HG03097 (cell line): ENCODE data around the gene ARHGAP12.
"Not testable (repeated sequence)": the region's sequence is repeated elsewhere in the genome, so short reads cannot be mapped to it uniquely, and the experiment has no call there.

Source experiments
- ATAC-seq: cut with Tn5 transposase; IDR thresholded peaks from one replicate; pipeline ENCODE4 v1.9.1; 2021; ENCODE audit not compliant: unreplicated experiment, low FRiP score

ARHGAP12 gene

DNA sequence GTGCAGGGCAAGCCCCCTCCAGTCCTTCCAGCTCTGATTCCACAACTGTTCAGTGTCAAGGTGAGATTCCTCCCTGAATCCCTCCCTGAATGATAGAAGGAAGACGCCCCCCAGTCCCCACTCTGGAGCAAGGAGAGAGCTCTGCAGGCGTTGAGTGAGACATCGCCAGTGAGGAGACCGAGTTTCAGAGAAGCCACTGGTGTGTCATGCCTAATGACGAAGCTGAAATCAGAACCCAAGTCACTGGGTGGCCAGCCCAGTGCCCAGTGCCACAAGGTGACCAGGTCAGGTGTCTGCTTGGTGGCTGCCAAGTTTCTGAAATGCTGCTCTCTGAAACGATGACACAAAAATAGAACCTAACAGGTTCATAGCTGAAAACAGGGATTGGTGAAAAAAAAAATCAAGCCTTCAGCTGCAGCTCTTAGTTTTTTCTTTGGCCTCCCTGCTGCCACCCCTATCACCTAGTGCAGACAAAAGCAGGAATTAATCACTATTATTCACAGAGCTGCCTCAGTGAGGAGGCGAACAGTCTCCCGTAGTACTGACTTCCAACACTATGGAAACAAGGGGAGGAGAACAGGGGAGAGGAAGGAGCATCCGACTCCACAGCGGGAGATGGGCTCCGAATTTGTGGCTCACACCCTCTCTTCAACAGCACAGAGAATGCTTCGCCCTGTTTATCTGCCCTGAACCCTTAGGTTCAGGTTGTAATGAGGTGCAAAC is 153.5 kb downstream of the ARHGAP12 start:
- no peak for ATAC-seq

DNA sequence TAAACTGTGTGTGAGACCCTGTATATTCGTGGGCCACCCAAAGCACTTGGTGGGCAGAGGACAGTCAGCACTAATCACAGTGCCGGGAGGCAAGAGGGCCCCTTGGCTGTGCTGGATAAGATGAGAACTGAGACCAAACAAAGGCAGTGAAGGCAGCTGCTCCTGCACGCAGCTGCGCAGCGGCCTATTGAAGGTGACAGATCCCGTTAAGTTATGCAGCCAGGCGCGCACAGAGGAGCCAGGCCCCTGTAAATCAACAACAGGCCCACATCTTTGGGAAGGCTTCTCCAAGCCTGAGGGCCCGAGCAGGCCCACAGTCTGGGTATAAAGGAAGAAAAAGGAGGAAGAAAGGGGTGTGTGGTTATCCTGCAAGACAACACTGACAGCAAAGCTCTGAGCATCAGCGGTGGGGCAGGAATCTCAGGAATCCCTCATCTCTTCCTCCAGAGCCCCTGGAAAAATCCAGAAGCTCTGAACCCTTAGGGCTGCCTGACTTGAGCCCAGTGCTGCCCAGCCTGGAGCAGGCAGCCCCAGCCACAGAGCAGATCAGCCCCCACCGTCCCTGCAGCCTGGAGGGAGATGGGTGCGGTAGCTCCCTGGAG is 154.2 kb downstream of the ARHGAP12 start:
- no peak for ATAC-seq

DNA sequence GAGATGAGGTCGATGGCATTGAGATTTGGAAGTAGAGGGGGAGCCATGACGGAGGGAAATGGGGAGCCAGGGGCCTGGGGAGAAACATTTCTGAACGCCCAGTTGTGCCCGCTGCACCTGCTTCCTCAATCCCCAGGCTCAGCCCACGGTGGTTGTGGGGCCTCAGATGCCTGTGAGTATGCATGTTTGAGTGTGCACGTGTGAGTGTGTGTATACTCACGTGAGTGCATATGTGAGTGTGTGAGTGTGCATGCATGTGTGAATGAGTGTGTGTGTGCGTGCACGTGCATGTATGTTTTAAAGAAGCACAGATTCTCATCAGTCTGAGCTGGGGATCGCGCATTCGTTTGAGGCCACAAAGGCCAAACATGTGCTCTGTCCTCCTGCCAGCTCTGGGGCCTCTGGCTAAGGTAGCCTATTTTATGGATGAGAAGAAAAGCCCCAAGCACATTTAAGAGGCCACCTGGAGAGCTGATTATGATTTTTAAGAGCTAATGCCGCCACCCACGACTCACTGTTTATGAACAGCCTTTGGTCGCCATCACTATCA is 154.8 kb downstream of the ARHGAP12 start:
- ATAC-seq: no peak

DNA sequence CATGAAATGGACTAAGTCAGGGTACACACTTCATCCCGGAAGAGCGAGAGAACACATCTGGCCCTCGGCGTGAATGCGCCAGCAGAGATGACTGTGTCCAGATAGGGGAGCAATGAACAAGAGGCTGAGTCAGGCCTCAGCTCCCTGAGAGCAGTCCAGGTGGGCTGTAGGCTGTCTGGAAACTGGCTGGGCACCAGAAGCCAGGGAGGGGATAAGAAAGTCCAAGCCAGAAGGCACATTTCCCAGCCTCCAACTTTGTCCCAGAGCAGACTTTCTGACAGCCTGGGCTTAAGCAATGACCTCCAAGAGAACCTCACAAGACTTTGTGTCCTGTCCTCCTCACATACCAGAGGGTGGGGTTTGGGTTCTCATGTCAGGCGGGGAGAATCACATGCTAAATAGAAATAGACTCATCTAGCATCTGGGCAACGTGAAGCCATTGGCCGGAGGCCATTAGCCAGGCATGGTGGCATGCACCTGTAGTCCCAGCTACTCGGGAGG is 157.2 kb downstream of the ARHGAP12 start:
- ATAC-seq: no peak

DNA sequence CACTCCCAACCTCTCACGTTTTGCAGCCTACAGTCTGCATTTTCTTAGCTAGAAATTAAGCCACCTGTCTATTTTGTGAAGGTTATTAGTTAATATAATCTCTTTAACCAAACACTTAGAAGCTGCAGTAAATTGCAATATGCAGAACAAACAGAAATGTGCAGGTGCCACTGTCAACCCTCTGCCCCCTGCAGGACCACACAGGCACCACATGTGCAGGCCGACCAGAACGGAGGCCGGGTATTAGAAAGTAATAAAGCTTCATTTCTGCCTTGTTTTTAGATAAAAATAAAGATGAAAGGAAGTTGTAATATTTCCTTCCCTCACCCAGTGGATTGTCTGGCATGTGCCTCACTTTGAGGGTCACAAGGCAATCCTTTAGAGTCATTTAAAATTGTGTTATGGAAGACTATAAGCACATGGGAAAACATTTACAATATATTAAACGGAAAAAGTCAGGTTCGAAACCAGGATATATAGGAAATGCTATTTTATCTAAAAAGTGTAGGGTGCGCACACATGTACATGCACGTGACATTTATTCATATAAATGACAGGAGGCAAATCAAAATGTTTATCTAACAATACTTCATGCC is 158.2 kb downstream of the ARHGAP12 start:
- ATAC-seq: no peak

DNA sequence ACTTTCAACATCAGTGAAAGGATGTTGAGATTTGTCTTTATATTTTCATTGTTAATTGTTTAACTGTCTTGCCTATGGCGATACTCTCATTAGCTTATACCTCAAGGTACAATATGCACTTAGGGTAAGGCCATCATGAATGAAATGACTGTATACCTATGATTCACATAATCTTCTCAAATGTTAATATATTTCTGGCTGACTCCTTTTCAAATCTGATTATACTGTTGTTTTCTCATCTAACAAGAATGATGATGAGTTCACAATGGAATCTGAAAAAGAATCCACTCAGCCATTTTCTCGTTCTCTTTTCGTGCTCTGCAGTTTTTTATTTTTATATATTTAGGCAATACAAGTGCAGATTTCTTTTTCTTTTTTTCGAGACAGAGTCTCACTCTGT is 159.1 kb downstream of the ARHGAP12 start:
- ATAC-seq: no peak

DNA sequence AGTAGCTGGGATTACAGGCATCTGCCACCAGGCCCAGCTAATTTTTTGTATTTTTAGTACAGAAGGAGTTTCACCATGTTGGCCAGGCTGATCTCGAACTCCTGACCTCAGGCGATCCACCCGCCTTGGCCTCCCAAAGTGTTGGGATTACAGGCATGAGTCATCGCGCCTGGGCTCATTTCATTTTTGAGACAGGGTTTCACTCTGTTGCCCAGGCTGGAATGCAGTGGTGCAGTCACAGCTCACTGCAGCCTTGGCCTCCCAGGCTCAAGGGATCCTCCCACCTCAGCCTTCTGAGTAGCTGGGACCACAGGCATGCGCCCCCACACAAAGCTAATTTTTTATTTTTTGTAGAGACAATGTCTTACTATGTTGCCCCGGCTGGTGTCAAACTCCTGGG is 159.7 kb downstream of the ARHGAP12 start:
- not testable (repeated sequence) for ATAC-seq

DNA sequence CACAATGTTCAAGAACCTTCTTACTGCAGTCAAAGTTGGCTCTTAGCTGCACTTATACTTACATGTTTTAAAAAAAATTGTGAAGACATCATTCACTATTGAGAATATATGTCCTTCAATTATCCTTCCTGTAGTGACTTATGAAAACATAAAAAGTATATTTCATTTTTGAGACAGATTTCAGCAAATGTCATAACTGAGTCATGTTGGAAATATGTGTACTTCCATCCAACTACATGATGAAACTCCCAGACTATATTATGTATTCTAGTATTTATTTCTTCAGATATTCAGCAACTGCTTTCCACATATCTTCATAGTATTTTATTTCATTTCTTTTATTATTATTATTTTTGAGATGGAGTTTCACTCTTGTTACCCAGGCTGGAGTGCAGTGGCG is 160.2 kb downstream of the ARHGAP12 start:
- ATAC-seq: no peak

DNA sequence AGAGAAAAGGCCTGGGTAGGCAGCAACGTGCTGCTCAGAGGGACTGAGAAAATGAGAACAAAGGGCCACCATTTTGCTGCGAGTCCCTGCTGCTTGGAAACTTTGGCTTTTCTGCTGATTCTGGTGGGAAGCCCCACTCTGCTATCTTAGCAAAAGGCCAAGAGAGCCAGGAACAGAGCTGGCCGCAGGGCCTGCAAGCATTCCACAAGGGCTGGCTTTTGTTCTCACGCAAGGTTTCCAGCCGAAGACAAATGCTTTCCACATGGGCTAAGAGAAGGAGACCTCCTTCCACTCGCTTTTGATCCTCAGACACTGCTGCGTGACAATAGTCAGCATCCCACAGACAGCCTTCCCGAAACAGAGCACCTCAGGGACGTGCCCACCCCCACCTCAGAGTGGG is 163.1 kb downstream of the ARHGAP12 start:
- no peak for ATAC-seq

DNA sequence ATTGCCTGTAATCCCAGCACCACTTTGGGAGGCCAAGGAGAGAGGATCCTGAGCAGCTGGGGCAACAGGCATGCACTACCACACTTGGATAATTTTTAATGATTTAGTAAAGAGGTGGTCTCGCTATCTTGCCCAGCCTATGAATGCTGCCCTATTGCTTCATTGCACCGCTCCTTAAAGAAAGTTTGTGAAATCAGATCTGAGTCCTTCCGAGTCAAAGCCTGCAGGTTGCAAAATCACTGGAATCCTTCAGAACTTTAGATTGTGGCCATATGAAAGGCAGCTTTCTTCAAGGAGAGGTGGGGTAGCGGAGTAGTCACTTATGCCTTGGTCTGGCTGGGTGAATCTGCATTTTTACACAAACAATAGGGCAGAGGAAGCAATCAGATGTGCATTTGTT is 166.3 kb downstream of the ARHGAP12 start:
- ATAC-seq: no peak

DNA sequence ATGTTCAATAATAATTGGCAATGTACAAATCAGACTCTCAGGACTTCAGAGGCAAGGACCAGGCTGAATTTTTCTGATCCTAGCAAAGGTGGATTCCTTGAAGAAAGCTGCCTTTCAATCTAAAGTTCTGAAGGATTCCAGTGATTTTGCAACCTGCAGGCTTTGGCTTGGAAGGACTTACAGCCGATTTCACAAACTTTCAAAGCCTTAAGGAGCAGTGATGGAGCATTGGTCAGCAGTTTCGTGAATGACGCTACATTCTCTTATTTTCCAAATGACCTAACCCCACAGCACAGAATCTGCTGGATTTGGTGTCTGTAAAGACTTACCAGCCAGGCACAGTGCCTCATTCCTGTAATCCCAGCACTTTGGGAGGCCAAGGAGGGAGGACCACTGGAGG is 167.5 kb downstream of the ARHGAP12 start:
- ATAC-seq: no peak

DNA sequence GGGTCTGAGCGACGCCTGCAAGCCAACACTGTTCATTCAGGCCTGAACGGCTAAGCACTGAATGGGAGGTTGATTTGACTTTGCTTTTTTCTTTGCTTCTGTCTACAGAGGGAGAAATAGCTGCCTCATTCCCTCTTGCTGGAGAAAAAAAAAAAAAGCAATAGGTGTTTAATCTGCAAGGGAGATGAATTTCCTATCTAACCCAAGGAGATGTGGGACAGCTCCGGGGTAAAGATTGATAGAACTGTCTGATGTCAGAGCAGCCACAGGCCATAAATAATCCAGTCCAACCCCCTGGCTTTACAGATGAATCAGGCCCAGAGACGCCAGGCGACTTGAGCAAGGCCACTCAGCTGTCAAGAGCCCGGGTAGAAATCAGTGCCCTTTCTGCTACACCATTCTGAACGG is 168.0 kb downstream of the ARHGAP12 start:
- ATAC-seq: no peak

DNA sequence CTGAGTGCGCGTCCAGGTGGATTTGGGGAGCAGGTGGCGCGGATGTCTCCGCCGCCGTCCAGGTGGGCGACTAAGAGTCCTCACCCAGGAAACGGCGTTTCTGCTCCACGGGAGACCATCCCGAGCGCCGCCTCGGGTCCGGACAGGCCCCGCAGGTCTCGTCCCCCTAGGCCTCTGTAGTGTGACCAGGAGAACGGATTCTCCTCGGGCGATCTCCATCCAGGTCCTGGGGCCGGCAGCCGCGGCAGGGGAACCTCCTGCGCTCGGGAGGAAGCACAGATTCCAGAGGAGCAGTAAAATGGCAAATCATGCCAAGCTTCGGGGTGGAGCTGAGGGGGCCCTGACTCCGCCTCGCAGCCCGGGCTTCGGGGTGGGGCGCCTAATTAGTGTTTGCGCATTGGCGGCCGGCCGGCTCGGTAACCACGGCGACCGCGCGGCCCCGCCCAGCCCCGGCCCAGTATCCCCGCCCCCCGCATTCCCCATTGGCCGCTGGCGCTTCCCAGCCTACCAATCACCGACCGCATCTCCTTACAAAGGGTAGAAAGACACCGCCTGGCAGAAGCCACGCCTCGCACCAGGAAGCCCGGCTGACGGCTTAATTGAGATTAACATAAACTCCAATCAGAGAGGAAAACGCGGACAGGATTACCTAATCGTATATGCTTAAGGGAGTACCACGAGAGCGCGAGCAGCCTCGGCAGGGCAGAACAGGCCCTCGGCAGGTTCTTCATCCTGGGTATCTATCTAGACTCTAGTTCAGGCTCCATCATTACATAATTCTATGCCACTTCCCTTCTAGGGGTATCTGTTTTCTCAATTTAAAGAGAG is 168.6 kb downstream of the ARHGAP12 start:
- ATAC-seq: peak; percentile 92

DNA sequence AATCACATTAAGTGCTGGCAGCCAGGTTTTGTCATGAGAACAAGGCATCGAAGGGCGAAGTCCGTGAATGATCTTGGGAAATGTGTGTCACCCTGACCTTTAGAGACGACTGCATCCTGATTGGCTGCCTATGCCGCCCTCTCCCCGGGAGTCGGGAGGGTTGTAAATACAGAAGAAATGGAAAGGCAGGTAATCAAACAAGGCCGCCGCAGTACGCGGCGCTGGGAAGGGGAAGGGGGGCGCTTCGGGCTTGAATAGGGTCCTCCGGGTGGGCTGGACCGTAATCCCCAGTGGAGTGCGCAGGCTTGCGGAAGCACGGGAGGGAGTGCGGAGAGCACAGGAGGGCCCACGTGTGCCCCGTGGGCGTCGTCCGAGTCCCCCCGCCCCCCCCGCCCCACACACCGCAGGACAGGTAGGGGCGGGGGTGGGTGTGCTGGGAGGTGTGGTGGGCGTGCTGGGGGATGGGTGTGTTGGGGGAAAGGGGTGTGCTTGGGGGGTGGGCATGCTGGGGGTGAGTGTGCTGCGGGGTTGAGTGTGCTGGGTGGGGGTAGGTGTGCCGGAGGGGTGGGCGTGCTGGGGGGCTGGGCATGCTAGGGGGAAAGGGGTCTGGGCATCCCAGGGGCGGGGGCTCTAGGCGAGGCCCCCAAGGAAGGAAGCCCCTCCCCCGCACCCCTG is 169.4 kb downstream of the ARHGAP12 start:
- ATAC-seq: no peak

DNA sequence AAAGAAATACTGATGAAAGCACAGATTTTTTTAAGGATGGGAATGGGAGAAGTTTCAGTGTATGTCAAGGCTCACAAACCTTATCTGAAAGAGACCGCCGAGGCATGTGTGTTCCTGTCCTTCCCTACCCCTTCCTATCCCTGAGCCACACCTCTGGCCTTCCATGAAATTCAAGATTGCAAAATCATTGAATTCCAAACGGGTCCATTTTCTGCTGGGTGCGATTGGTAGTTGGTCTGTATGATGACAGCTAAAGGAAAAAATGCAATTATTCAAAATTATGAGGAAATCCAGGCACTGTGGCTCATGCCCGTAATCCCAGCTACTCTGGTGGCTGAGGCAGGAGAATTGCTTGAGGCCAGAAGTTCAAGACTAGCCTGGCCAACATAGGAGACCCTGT is 170.1 kb downstream of the ARHGAP12 start:
- no peak for ATAC-seq

DNA sequence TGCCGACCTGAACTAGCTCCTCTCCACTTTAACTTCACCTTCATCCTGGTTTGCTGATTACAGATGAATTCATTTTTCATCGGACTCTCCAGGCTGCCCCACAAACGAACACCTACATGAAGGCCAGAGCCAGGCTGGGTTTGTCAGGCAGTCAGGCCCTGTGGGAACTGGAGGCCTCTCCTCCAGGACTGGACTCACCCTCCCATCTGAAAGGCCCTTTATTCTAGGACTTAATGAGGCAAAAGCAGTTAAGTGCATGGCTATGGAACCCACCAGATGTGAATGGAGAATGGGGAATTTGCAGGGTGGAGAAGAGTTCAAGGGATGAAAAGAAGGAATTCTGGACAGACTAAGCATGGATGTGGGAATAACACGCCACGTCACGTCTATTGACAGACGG is 170.8 kb downstream of the ARHGAP12 start:
- ATAC-seq: no peak

DNA sequence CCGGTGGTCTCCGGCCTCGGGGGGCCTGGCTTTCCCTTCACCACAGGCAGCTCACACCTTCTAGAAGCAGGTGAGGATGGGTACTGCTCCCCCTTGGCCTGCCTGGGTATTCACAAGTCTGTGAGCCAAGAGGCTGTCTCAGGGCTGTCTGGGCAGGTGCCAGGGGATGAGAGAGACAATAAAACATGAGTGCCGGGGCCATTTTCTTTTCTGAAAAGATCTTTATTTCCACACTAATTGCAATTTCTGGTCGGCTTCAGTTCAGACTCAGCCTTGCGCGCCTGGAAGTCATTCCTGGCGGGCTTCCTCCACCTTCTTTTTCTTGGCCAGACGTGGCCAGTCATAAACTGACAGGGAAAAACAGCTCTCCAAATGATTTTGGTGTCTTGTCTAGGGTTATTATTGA is 171.2 kb downstream of the ARHGAP12 start:
- no peak for ATAC-seq

DNA sequence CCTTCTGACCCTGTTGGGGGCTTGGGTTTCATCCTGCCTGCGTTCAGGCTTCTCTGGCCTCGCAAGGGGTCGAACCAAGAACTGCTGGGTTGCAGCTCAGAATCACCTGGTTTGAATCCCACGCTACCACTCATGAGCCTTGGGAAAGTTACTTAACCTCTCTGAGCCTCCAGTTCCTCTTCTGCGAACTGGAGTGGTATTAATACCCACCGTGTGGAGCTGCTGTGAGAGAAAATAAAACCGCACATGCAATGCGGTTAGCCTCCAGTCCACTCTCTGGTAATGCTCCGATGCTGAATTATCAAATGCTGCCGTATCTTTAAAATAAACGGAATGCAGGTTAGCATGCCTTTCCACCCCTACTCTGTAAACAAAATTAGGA is 171.9 kb downstream of the ARHGAP12 start:
- ATAC-seq: no peak

DNA sequence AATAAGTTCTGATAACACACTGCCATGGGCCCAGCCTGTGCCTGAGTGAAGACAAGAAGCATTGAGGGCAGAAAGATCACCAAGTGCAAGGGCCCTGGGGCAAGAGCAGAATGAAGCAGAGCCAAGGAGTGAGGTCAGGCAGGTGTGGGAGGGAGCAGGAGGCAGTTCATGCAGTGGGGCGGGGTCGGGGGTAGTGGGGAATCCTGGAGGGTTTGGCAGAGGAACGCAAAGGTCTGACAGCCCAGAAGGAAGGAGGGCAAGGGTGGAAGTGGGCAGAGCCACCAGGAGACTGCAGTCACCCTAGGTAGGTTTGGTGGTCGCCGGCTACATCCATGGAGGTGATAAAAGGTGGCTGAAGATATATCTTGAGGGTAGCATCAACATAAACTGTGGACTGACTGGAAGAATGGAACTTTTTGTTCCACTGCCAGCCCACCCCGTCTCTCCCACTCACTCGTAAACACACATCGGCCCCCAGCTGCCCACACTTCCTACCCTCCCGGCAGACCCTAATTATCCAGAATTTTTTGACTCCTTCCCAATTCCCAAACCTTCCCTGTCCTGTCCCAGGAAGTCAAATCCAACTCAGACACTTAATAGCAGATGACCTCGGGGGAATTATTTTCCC is 172.4 kb downstream of the ARHGAP12 start:
- ATAC-seq: no peak
